ENCODE data around the gene CAV3.

DNA sequence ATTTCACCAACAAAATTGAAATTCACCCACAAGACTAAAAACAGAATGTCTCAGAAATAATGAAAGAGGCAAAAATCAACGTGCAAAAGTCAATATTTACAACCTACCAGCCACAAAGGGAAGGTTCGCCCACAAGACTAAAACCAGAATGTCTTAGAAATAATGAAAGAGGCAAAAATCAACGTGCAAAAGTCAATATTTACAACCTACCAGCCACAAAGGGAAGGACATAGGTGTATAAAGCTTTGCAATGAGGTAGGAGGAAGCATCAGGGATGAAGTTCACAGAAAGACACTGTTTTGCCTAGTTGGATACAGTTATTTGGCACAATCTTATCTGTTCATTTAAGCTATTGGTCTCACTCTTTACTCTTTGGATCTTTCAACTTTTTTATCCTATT is 21.5 kb downstream of the CAV3 start:
- TF ChIP-seq, protein P1, sequence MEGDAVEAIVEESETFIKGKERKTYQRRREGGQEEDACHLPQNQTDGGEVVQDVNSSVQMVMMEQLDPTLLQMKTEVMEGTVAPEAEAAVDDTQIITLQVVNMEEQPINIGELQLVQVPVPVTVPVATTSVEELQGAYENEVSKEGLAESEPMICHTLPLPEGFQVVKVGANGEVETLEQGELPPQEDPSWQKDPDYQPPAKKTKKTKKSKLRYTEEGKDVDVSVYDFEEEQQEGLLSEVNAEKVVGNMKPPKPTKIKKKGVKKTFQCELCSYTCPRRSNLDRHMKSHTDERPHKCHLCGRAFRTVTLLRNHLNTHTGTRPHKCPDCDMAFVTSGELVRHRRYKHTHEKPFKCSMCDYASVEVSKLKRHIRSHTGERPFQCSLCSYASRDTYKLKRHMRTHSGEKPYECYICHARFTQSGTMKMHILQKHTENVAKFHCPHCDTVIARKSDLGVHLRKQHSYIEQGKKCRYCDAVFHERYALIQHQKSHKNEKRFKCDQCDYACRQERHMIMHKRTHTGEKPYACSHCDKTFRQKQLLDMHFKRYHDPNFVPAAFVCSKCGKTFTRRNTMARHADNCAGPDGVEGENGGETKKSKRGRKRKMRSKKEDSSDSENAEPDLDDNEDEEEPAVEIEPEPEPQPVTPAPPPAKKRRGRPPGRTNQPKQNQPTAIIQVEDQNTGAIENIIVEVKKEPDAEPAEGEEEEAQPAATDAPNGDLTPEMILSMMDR (conservative IDR thresholded peaks at IDR 0.05): no peak
- TF ChIP-seq ZFX (IDR thresholded peaks at IDR 0.05): no peak
